NT2/D1 (cell line): ENCODE data around the gene GLIPR1L2.

Experiments
- SUZ12 ChIP-seq: IDR thresholded peaks from 2 replicates; pipeline ENCODE4 v1.6.1; 2011; ENCODE audit not compliant: insufficient read length, insufficient read depth; ENCODE audit errors: extremely low read depth
- YY1 ChIP-seq: IDR thresholded peaks from 2 replicates; pipeline ENCODE4 v1.6.1; 2011; ENCODE audit not compliant: insufficient read length, insufficient read depth
- ZNF274 ChIP-seq: IDR thresholded peaks from 2 replicates; pipeline ENCODE4 v1.6.1; 2011; ENCODE audit warnings: mild to moderate bottlenecking, low read depth, low read length

- no peak for TF ChIP-seq ZNF274
- TF ChIP-seq SUZ12 = no peak
- TF ChIP-seq YY1 = no peak
Observed at GRCh38 chr12:75390156-75390898, 562 bp upstream of the GLIPR1L2 start.
